Head of caudate nucleus (tissue), 42 donors: Measurements from ENCODE around the gene TMEM151A.
A peak's percentile ranks its signal among the peaks of the same experiment; 100 is the strongest.

Experiments
- DNase-seq, 42 donors: peaks; one replicate each; pipeline versions ENCODE4 v3.0.0 to v3.0.0-alpha.2; 2020 to 2021; ENCODE audit warnings: mixed read lengths in 7 of 42
- intact Hi-C: fragments of 100-400 bp; cut with DNase I; formaldehyde crosslinking; loops from one replicate; pipeline ENCODE4 v1.15.0; 2022

The TMEM151A gene

GRCh38 chr11:66341502-66342126, 49.9 kb downstream of the TMEM151A start:
- intact Hi-C loops = no loop called here
- no peak for DNase-seq

- no peak for DNase-seq
- intact Hi-C loops = no loop called here
These were observed 51.5 kb downstream of the TMEM151A start for GRCh38 chr11:66343176-66343575.

GRCh38 chr11:66344550-66345315, 53.0 kb downstream of the TMEM151A start, which contains the start of gene BRMS1:
Gene BRMS1 (minus strand): TSS chr11:66345104. CDS start chr11:66342234, 2,870 bp downstream.
- DNase-seq = peak; percentile 96 to 100 (median 98)
- intact Hi-C loops = no loop called here

- DNase-seq = no peak
- intact Hi-C loops = no loop called here
These were observed 53.6 kb downstream of the TMEM151A start for GRCh38 chr11:66345316-66345649.
